GM10847 (cell line): ENCODE results near the gene CTNNA2.

ENCODE experiments used
- POLR2A ChIP-seq: IDR thresholded peaks from 2 replicates; pipeline ENCODE4 v1.6.1; 2011; ENCODE audit not compliant: insufficient read length; ENCODE audit errors: extremely low read depth

The CTNNA2 gene

DNA sequence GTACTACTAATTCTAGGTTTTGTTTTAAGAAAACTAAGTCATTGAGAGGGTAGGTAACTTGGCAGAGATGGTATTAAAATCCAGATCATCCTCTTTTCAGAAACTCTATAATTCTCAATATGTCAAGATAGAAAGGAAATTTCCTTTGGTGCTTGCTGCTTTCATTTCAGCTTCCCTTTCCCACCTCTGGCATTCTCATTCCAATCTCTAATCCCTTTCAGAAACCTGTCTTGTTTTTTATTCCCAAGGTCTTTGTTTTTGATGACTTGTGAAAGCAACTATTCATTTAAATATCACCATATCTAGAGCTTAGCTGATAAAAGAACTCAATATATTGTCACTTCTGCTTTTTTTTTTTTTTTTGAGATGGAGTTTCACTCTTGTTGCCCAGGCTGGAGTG, 1034.5 kb downstream of the CTNNA2 start:
- TF ChIP-seq POLR2A = no peak

DNA sequence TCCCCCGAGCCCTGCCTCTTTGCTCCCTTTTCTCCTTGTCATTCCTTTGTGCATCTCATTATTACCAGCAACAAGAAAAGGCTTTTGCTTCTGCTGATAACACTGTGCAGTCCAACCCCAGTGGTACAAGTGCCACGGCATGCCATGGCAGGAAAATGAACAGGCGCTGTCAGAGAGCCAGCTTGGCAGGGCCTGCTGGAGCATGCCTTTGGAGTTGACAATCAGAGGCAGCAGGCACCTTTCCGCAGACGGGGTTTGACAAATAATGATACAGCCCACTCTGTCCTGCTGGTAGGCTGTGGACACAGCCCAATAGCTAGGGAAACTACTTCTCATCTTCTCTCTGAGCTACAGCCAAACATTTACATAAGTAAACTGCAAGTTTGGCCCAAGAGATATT, 1035.6 kb downstream of the CTNNA2 start:
- TF ChIP-seq POLR2A = no peak

DNA sequence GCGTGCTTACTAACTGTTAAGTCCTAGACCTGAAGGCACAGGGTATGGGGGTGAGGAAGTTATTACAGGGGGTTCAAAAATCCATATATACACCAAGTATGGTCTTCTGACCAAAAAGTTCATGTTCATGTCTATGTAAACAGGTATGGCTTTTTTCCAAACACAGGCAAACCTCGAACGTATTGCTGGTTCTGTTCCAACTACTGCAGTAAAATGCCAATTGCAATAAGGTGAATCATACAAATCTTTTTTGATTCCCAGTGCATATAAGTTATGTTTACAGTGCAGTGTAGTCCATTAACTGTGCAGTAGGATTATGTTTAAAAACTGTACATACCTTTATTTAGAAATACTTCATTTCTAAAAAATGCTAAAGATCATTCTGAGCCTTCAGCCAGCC, 1037.0 kb downstream of the CTNNA2 start:
- TF ChIP-seq POLR2A = no peak

DNA sequence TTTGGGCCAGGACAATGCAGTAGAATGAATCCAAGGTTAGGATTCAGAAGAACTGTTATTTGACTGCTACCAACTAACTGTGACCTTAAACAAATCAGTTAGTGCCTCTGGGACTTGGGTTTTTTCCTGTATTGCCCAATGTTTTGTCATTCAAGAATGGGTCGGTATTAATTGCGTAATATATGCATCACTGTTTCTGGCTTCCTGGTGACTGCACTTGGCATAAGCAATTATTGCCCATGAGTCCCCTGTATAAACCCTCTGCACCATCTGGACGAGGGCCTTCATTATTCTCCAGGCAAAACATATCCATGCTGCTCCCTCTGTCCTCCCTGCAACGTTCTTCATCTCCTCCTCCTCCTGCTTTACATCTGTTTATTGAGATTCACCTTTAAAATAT, 1047.5 kb downstream of the CTNNA2 start:
- TF ChIP-seq POLR2A = no peak

DNA sequence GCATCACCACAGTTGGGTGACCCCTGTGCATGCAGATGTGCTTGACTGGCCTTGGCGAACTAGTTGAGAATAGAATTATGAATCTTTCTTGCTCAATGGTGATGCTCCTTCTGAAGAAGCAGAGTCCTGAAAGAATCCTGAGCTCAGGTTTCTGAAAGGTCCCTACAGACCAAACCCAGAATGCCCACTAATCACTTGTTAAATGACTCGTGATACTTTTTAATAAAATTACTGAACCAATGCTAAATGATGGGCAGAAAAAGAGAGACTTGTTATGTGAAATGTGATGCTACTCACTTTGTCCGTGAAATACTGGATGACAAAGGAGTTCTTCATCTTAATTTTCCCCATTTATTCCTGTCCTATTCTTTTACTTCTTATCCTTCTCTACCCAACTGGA, 1055.2 kb downstream of the CTNNA2 start:
- TF ChIP-seq POLR2A = no peak

DNA sequence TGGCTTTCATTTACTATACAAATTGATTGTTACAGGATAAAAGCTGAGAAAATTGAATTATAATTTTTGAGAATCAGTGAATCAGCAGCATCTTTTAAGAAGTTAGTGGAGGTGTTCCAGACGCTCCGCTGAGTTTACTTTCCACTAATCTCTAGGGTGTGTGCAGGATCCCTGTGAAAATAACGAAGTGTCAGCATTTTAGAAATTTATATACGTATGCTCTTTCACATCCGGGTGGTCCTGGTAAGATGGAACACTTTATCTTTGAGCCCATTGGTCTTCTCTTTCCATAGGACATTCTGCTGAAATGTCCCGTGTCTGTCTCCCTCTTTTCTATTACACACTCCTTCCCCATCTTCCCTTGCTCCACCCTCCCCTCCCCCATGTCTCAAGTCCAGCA, 1060.3 kb downstream of the CTNNA2 start:
- no peak for TF ChIP-seq POLR2A

DNA sequence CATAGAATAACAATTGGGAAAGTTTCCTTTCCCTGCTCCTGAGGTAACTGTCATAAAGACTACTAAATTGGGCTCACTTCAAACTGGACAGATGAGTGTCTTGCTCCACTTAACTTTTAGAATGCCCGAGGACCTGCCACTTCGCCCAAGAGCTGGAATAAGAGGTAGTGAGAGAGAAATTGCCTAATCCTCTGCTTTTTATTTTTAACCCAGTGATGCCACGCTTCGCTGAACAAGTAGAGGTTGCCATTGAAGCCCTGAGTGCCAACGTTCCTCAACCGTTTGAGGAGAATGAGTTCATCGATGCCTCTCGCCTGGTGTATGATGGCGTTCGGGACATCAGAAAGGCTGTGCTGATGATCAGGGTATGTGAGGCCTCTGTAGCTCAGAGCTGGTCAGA, 1061.1 kb downstream of the CTNNA2 start:
- no peak for TF ChIP-seq POLR2A

DNA sequence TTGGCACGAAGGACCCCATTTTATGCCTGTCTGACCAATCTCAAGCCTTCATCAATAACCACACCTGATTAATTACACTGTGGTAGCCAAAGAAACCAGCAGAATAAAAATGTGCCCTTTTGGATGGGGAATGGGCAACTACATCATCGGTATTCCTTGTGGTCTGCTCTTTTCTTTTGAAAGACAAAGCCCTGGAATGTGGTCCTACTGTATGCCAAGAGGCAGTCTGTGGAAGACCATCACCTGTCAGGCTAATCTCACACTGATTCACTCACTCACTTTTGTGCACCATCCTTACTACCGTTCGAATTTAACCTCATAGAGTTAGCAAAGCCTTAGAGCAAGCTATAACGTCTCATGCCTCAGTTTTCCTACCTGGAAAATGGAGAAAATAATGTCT, 1066.9 kb downstream of the CTNNA2 start:
- no peak for TF ChIP-seq POLR2A

DNA sequence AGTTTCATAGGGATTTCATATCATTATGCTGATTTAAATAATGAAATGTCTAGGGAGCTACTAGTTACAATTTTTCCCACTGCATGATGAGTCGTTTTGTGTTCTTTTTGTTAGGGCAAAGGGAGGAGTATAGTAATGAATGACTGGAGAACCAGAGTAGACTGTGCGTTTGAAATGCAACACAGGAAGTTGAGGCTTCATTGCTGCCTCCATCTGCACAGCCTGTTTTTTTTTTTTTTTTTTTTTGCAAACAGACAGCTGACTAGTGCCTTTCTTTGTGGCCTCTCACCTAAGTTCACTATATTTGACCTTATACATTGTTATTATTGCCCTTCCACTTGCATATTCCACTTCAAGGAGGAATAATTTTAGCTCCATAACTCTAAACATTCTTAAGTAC, 1078.4 kb downstream of the CTNNA2 start:
- TF ChIP-seq POLR2A = no peak

DNA sequence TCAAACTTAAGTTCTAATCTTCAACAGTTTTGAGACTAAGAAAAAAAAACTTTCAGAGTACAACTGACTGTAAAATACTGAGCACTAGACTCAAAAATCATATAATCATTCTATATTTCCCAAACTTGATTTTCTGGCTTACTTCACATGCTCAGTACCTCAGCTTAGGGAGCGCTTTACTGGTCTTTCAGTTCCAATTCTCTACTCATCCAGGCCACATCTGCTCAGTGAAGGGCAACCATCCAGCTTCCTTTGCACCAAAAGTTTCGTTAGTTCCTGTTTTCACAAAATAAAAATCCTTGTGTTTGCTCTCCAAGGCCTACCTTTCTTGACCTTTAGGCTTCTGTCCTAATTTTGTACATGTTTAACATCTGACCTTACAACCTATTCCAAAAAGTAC, 1079.3 kb downstream of the CTNNA2 start:
- no peak for TF ChIP-seq POLR2A

DNA sequence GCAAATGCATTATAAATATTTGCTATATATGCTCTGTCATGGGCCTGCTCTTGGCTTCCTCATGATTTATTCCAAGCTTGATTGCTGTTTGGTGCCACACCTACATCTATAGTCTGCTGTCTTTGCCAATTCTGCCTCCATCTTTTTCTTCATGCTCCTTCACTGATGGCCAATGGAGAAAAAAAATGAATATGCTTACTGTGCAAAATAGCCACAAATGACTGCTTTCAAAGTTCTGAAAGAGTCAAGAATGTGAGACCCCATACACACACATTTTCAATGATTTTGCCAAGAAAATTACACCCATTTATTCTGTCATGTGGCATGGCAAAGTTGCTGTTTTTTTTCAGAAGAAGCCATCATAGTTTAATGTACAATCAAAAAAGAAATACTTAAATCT, 1097.3 kb downstream of the CTNNA2 start:
- TF ChIP-seq POLR2A = no peak

DNA sequence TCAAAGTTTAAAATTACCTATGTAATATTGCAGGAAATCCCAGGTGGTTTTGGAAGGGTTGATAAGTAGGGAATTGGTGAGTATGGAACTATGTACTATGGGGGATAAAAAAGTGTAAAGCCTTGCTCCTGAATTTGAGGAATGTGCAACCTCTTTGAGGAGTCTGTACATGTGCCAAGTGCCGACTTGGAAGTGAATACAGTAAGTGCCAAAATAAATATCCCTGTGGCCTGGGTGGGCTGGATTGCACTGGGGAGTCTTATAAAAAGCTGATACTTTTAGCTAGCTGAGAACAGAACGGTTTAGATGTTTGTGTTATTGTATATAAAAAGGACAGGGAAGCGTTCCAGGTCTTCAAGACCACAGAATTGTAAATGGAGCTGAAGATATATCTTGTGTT, 1108.8 kb downstream of the CTNNA2 start:
- TF ChIP-seq POLR2A = no peak

DNA sequence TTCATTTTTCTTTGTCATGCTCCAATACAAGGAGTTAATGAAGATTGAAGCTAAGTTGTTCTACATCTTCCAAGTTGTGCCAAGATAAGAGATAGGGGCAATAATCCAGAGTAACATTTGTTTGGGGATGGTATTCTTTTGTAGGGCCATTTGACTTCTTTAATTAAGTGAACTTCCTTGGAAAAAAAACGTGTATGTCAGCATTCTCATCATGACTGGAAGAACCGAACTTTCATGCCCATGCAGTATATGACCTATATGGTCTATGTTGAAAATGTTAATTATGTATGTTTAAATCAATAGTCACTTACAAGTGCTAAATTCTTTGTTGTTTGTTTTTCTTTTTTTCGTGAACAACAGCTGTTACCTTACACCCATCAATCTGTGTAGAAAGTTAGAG, 1111.2 kb downstream of the CTNNA2 start:
- no peak for TF ChIP-seq POLR2A

DNA sequence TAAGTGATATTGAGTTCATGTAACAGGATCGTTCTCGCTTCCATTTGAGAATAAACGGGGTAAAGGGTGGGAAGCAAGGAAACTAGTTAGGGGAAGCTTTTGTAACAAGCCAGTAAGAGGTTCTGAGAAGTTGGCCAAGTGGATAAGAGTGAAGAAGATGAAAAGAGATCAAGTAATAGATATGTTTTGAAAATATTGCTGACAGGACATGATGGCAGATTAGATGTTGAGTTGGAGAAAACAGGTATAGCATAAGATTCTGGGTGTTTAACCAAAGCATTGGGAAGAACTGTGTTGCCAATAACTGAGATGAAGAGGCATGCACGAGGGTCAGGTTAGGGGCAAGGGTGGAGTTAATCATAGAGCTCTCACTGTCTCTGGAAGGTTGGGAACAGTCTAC, 1121.7 kb downstream of the CTNNA2 start:
- no peak for TF ChIP-seq POLR2A

DNA sequence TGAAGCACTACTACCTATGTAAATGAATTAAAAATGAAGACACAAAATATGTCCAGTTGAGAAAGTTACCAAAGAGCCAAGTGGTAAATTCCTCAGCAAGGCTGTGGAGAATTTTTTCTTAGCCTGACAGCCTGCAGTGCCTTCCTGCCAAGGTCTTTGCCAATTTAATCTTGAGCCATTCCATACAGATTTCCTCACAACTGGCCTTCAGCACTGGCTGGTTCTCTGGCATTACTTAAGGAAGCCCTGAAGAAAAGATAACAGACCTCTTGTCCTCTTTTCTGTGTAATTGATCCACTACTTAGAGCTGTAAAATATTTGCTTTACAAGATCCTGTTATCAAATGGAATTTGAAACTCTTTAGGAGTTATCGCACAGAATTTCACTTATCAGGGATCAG, 1125.9 kb downstream of the CTNNA2 start:
- no peak for TF ChIP-seq POLR2A

DNA sequence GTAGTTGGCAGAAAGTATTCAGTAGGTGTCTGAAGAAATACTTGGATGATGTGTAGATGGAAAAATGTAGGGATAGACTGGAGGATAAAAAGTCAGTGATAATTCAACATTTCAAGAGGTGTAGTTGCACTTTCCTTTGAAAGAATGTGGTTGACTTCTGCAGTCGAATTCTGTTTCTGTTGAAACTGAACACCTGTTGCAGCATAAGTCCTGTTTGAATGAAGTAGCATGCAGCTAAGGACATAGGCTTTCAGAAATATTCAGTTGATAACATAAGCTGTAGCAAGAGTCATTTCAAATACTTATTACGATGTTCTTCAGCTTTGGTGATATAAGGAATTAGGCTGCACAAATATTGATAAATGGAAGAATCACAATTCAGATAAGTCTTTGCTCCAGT, 1129.6 kb downstream of the CTNNA2 start:
- no peak for TF ChIP-seq POLR2A

DNA sequence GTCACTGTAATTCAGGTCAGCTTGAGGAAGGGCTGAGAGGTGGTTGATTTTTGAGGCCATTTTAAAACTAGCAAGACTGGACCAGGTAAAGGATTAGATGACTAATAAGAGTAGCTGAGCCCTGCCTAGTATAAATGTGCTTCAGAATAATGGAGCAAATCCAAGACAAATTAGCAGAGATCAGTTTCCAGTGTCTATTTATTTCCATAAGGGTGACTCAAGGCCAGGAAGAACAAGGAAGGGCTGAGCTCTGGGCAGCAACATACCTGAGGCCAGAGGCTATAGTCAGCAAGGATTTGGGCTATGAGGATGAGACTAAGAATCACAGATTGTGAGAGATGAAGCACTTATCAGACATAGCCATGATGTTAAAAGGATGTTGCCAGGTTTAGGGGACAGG, 1130.7 kb downstream of the CTNNA2 start:
- TF ChIP-seq POLR2A = no peak

DNA sequence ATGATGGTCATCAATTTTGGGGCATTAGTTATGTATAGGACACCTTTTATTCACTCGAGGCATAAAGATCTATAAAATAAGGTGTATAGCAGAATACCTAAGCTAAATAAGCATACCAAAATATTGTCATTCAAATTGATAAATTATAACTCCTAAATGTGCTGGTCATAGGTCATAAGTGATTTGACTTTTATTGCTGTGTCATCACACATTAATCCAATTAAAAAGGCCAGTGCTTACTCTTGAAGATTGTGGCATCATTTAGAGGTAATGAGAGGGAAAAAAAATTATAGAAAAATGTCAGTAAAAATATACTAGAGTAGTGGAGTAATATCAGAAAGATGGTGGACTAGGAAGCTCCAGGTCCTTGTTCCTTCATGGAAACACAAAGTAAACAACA, 1138.6 kb downstream of the CTNNA2 start:
- TF ChIP-seq POLR2A = no peak
